HCT116 (cell line): ENCODE results near the gene DNM3.

Source experiments
- EZH2 ChIP-seq: fragments of 200-600 bp; sonication (generic); IDR thresholded peaks from 2 replicates; pipeline ENCODE4 v1.6.1; 2017; ENCODE audit warnings: antibody characterized with exemption, mixed run types
- POLR2A ChIP-seq: IDR thresholded peaks from 2 replicates; pipeline ENCODE4 v1.7.0; 2011; ENCODE audit warnings: borderline replicate concordance; ENCODE audit not compliant: insufficient read depth, insufficient read length; ENCODE audit errors: extremely low read depth
- REST ChIP-seq: IDR thresholded peaks from 2 replicates; pipeline ENCODE4 v1.6.1; 2012; ENCODE audit warnings: low read depth
- ZFX ChIP-seq: fragments of 450-650 bp; IDR thresholded peaks from 2 replicates; pipeline ENCODE4 v1.6.1; 2017
- TF ChIP-seq, protein P1 (sequence below), 3 experiments: fragments of 200-600 bp in 1 of 3; sonication (generic) in 1 of 3; IDR thresholded peaks in 2 of 3; conservative IDR thresholded peaks in 1 of 3; 2 replicates each; pipeline ENCODE4 v1.5.1; 2012 to 2017; ENCODE audit warnings: low read depth in 2 of 3, low read length in 2 of 3, antibody characterized with exemption in 1 of 3, borderline replicate concordance in 1 of 3, control low read depth in 1 of 3, mild to moderate bottlenecking in 1 of 3, mixed read lengths in 1 of 3, mixed run types in 1 of 3, moderate library complexity in 1 of 3; ENCODE audit not compliant: insufficient read depth in 1 of 3
- TF ChIP-seq, protein P2 (sequence below): IDR thresholded peaks from 2 replicates; pipeline ENCODE4 v1.6.1; 2012

DNA sequence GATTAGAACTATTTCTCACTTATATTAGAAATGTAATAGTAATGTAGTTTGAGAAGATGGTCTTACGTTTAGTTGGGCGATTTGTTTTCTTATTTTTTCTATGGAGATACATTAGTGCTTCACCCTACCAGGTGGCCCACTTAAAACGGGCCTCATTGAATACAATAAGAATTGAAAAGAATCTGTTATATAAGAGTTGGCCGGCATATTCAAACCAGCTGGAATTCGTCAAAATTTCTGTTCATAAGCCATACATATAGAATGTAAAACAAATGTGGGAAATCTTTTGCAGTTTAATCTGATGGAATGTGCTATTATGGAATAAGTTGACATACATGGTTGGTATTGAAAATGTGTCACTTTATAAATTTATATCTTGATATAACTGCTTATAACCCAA lies 482.8 kb downstream of the DNM3 start:
- TF ChIP-seq, protein P1, sequence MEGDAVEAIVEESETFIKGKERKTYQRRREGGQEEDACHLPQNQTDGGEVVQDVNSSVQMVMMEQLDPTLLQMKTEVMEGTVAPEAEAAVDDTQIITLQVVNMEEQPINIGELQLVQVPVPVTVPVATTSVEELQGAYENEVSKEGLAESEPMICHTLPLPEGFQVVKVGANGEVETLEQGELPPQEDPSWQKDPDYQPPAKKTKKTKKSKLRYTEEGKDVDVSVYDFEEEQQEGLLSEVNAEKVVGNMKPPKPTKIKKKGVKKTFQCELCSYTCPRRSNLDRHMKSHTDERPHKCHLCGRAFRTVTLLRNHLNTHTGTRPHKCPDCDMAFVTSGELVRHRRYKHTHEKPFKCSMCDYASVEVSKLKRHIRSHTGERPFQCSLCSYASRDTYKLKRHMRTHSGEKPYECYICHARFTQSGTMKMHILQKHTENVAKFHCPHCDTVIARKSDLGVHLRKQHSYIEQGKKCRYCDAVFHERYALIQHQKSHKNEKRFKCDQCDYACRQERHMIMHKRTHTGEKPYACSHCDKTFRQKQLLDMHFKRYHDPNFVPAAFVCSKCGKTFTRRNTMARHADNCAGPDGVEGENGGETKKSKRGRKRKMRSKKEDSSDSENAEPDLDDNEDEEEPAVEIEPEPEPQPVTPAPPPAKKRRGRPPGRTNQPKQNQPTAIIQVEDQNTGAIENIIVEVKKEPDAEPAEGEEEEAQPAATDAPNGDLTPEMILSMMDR (IDR thresholded peaks at IDR 0.05 in 2 of 3, conservative IDR thresholded peaks at IDR 0.05 in 1 of 3; ENCODE audit: borderline replicate concordance in 1 of 3, insufficient read depth in 1 of 3, low read depth in 2 of 3, low read length in 2 of 3), result no peak
- TF ChIP-seq POLR2A (no peak), EZH2 (no peak), ZFX (no peak), REST (no peak)
- TF ChIP-seq, protein P2, sequence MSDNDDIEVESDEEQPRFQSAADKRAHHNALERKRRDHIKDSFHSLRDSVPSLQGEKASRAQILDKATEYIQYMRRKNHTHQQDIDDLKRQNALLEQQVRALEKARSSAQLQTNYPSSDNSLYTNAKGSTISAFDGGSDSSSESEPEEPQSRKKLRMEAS, result no peak
